CD14-positive monocyte (primary cell): ENCODE measurements around the gene TRNT1. TPM values are rescaled to one million over a fixed set of nuclear protein-coding genes. Genes with fewer than 3 reads are reported as not detected.

Experiments used
- DNase-seq, 3 donors: peaks; one replicate each; pipeline ENCODE4 v3.0.0-alpha.2; 2011 to 2022
- H2AFZ ChIP-seq: 2 replicates; pipeline ENCODE4 v1.6.0; 2012; ENCODE audit warnings: mild to moderate bottlenecking, low read depth, low read length, inconsistent platforms; ENCODE audit not compliant: insufficient read depth, poor library complexity, severe bottlenecking
- H3K27ac ChIP-seq, 2 donors: 1 replicate in 1 of 2; 2 replicates in 1 of 2; pipeline ENCODE4 v1.5.1; 2012 to 2013; ENCODE audit warnings: low read length in 2 of 2, control low read depth in 1 of 2, inconsistent platforms in 1 of 2, low read depth in 1 of 2, mild to moderate bottlenecking in 1 of 2
- H3K27me3 ChIP-seq, 2 donors: one replicate each; pipeline versions ENCODE4 v1.6.0 to v1.6.1; 2011 to 2013; ENCODE audit warnings: low read length in 2 of 2; ENCODE audit not compliant: control insufficient read depth in 2 of 2, insufficient read depth in 2 of 2
- H3K36me3 ChIP-seq, 2 donors: replicated peaks in 1 of 2; 1 replicate in 1 of 2; 2 replicates in 1 of 2; pipeline versions ENCODE4 v1.5.1 to v1.6.1; 2012 to 2013; ENCODE audit warnings: low read length in 2 of 2, control low read depth in 1 of 2, inconsistent platforms in 1 of 2, mild to moderate bottlenecking in 1 of 2; ENCODE audit not compliant: insufficient read depth in 2 of 2, control insufficient read depth in 1 of 2
- H3K4me1 ChIP-seq, 2 donors: 1 replicate in 1 of 2; 2 replicates in 1 of 2; pipeline versions ENCODE4 v1.5.1 to v1.6.1; 2012 to 2013; ENCODE audit warnings: low read length in 2 of 2, control low read depth in 1 of 2, inconsistent platforms in 1 of 2, mild to moderate bottlenecking in 1 of 2, moderate library complexity in 1 of 2; ENCODE audit not compliant: insufficient read depth in 2 of 2, control insufficient read depth in 1 of 2
- H3K4me2 ChIP-seq: replicated peaks from 2 replicates; pipeline ENCODE3; 2012; ENCODE audit warnings: low read length, moderate library complexity, mild to moderate bottlenecking; ENCODE audit not compliant: poor library complexity, severe bottlenecking; ENCODE audit errors: extremely low read depth
- H3K4me3 ChIP-seq, 3 experiments: fragments of 200-600 bp in 1 of 3; sonication (generic) in 1 of 3; replicated peaks in 1 of 3; 1 replicate in 2 of 3; 2 replicates in 1 of 3; pipeline ENCODE4 v1.5.1; 2011 to 2013; ENCODE audit warnings: low read length in 3 of 3, mild to moderate bottlenecking in 3 of 3, control low read depth in 2 of 3, low read depth in 2 of 3, inconsistent platforms in 1 of 3, moderate library complexity in 1 of 3
- H3K79me2 ChIP-seq: 2 replicates; pipeline ENCODE4 v1.6.0; 2012; ENCODE audit warnings: mild to moderate bottlenecking, control low read depth, inconsistent platforms, low read length, moderate library complexity; ENCODE audit not compliant: insufficient read depth
- H3K9ac ChIP-seq: 2 replicates; pipeline ENCODE4 v1.6.0; 2017; ENCODE audit warnings: low read length, mild to moderate bottlenecking; ENCODE audit not compliant: insufficient read depth, poor library complexity, severe bottlenecking
- H3K9me3 ChIP-seq, 2 donors: replicated peaks in 1 of 2; 1 replicate in 1 of 2; 2 replicates in 1 of 2; pipeline versions ENCODE4 v1.5.1 to v1.6.1; 2012 to 2013; ENCODE audit warnings: low read length in 2 of 2, control low read depth in 1 of 2; ENCODE audit not compliant: control insufficient read depth in 1 of 2, insufficient read depth in 1 of 2
- H4K20me1 ChIP-seq: 2 replicates; pipeline ENCODE4 v1.6.0; 2012; ENCODE audit warnings: mild to moderate bottlenecking, low read length, control low read depth, moderate library complexity; ENCODE audit not compliant: insufficient read depth
- H3K27ac Mint-ChIP-seq, 7 donors: one replicate each; pipeline ENCODE4 v1.8.0; 2020; ENCODE audit warnings: mild to moderate bottlenecking in 7 of 7, mixed read lengths in 7 of 7, moderate library complexity in 6 of 7, inconsistent platforms in 2 of 7
- H3K27me3 Mint-ChIP-seq, 3 donors: one replicate each; pipeline ENCODE4 v1.8.0; 2021 to 2022; ENCODE audit warnings: low read depth in 3 of 3, mild to moderate bottlenecking in 3 of 3, mixed read lengths in 3 of 3, moderate library complexity in 3 of 3, inconsistent platforms in 1 of 3
- H3K36me3 Mint-ChIP-seq, 2 donors: one replicate each; pipeline ENCODE4 v1.8.0; 2020; ENCODE audit warnings: mixed read lengths in 2 of 2, inconsistent platforms in 1 of 2, mild to moderate bottlenecking in 1 of 2
- H3K4me1 Mint-ChIP-seq: one replicate; pipeline ENCODE4 v1.8.0; 2020; ENCODE audit warnings: mild to moderate bottlenecking, mixed read lengths
- H3K4me3 Mint-ChIP-seq, 2 donors: one replicate each; pipeline ENCODE4 v1.8.0; 2020; ENCODE audit warnings: mild to moderate bottlenecking in 2 of 2, mixed read lengths in 2 of 2, moderate library complexity in 1 of 2
- H3K9me3 Mint-ChIP-seq, 7 donors: one replicate each; pipeline ENCODE4 v1.8.0; 2020 to 2022; ENCODE audit warnings: mixed read lengths in 7 of 7, mild to moderate bottlenecking in 6 of 7, moderate library complexity in 6 of 7, inconsistent platforms in 2 of 7
- CTCF ChIP-seq: fragments of 200-600 bp; IDR thresholded peaks from one replicate; pipeline ENCODE4 v1.8.0; 2022; ENCODE audit warnings: antibody characterized with exemption, mild to moderate bottlenecking
- WGBS: methylation state at CpG from one replicate; pipeline ENCODE4 v1.1.5; 2013; ENCODE audit warnings: missing lambda C conversion rate; ENCODE audit not compliant: insufficient coverage; 5-methylcytosine and 5-hydroxymethylcytosine counted together
- intact Hi-C, 2 donors: fragments of 100-400 bp; cut with micrococcal nuclease; formaldehyde crosslinking; loops; one replicate each; pipeline versions ENCODE4 v1.15.0 to v1.15.1; 2023
- polyA plus RNA-seq, 3 donors: library from polyadenylated mRNA; depleted of rRNA in 1 of 3; unstranded in 2 of 3; stranded (reverse) in 1 of 3; fragments of 300-500 nt in 2 of 3; fragments of >200 nt in 1 of 3; fragmentation: Illumina TruSeq in 2 of 3; gene quantifications; 1 replicate in 2 of 3; 2 replicates in 1 of 3; pipeline ENCODE4 v1.2.3, GENCODE V29; 2012 to 2021

Gene TRNT1
- polyA plus RNA-seq, 3 donors = 4.4 to 15.8 (median 10.3) TPM

DNA sequence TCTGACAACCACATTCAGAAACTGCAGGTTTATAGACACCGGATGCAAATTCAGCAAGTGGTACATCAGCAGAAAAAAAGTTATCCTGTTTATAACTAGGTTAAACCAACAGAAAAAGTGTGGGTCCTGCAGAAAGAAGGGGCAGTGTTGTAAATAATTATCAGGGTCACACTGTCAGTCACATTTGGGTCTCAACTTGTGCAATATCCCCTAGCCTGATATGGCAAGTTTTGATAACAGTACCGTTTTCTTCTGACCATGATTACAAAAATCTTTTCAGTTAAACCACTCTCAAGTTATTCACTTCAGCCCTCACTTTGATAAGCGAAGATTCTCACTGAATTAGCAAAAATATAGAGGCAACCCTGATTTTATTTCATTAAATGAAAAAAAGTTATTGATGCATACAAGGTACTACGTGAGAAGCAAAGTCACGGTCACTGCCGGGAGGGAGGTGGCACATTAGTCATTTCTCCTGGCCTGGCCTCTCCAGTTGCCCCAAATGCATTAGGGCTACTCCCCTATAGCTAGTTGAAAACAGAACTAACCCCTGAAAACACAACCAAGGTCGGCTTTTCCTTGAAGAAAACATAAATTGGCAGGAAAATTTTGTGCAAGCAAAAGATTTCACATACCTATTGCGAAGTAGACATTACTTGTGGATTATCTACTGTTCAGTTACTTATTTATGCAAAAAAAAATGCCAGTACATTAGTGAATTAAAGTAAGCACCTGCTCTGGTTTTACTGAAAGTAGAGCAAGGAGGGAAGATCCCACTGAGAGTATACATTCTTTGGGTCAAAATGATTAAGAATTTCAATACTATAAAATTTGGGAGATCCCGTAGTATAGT lies 45.1 kb upstream of the TRNT1 start:
- H2AFZ ChIP-seq = no peak overlapping the region
- Mint-ChIP-seq H3K9me3 (no peaks in the 10 kb centered on the region), H3K27me3 (peaks cover 0 to 2% (median 0%) of the 10 kb centered on the region in 3 donors), H3K4me1 (peaks cover 5% of the 10 kb centered on the region), H3K36me3 (no peaks in the 10 kb centered on the region), H3K27ac (no peak overlapping the region), H3K4me3 (no peak overlapping the region)
- H3K27me3 ChIP-seq = no peaks in the 10 kb centered on the region
- DNase-seq = no peak
- H4K20me1 ChIP-seq = no peaks in the 10 kb centered on the region
- no peaks in the 10 kb centered on the region for H3K4me1 ChIP-seq
- intact Hi-C loops = no loop called here
- H3K4me2 ChIP-seq = no peak overlapping the region
- no peak overlapping the region for H3K4me3 ChIP-seq
- no peaks in the 10 kb centered on the region for H3K9me3 ChIP-seq
- no peak overlapping the region for H3K9ac ChIP-seq
- no peak overlapping the region for H3K27ac ChIP-seq
- no peak for TF ChIP-seq CTCF
- no peaks in the 10 kb centered on the region for H3K79me2 ChIP-seq
- H3K36me3 ChIP-seq = no peaks in the 10 kb centered on the region
- 40% methylated on average over 1 of the region's 9 CpGs for WGBS

DNA sequence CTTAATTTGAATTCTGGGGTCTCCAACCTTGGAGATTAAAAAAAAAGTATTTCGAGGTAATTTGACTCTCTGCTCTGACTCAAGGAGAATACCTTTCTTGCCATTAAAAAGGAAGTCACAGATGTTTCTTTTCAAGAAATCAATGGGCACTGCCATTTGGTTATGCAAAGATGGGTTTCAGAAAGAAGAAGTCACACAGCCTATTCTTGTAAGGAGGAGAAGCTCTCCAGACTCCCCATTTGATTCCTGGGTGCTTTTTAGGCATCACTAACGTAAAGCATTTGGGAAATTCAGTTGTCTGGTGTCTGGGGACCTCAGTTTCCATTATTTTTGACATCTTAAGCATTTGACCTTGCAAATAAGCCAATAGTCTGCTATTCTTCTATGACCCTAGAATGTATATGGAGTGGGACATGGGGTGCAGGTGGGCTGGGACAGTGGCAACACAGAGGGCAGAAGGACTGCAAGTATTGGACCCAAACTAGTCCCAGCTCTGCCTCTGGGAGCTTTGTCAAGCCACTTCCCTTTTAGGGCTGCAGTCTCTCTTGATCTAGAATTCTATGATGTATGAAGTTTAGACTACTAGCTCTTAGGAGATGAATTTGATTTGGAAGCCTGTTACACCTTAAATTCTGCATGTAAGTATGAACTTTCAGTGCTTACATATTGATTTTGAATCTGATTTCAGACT lies 44.4 kb upstream of the TRNT1 start:
- H3K4me1 Mint-ChIP-seq = peaks cover 5% of the 10 kb centered on the region
- no peak overlapping the region for H3K4me3 ChIP-seq
- DNase-seq = no peak

More for the DNA sequence above, 44.4 kb upstream of the TRNT1 start:
- H4K20me1 ChIP-seq = no peaks in the 10 kb centered on the region
- no CpG with 5 or more reads among the region's 2 CpGs for WGBS
- H3K27ac Mint-ChIP-seq = no peak overlapping the region
- H3K9me3 Mint-ChIP-seq = no peaks in the 10 kb centered on the region
- intact Hi-C loops = no loop called here
- H2AFZ ChIP-seq = no peak overlapping the region
- H3K9ac ChIP-seq = no peak overlapping the region
- no peak overlapping the region for H3K4me2 ChIP-seq
- H3K27me3 ChIP-seq = no peaks in the 10 kb centered on the region
- peaks cover 0 to 2% (median 0%) of the 10 kb centered on the region in 3 donors for H3K27me3 Mint-ChIP-seq
- no peaks in the 10 kb centered on the region for H3K36me3 Mint-ChIP-seq
- no peak for TF ChIP-seq CTCF
- no peaks in the 10 kb centered on the region for H3K9me3 ChIP-seq
- H3K27ac ChIP-seq = no peak overlapping the region
- H3K79me2 ChIP-seq = no peaks in the 10 kb centered on the region
- no peak overlapping the region for H3K4me3 Mint-ChIP-seq
- H3K4me1 ChIP-seq = no peaks in the 10 kb centered on the region
- H3K36me3 ChIP-seq = no peaks in the 10 kb centered on the region
